OCI-LY7 (cell line): Measurements from ENCODE around the gene INAVA.

Source experiments
- CTCF ChIP-seq: fragments of 200-600 bp; sonication (generic); conservative IDR thresholded peaks from 2 replicates; pipeline ENCODE4 v1.5.1; 2014; ENCODE audit warnings: mild to moderate bottlenecking, antibody characterized with exemption, low read length, moderate library complexity, mixed read lengths
- EZH2phosphoT487 ChIP-seq: fragments of 200-600 bp; sonication (generic); IDR thresholded peaks from 2 replicates; pipeline ENCODE4 v1.6.1; 2018; ENCODE audit warnings: low read depth, borderline replicate concordance, mild to moderate bottlenecking, mixed run types, antibody characterized with exemption, low read length, moderate library complexity, mixed read lengths

- TF ChIP-seq CTCF (no peak), EZH2phosphoT487 (no peak)
These were observed 35.0 kb downstream of the INAVA start for GRCh38 chr1:200929530-200930278.
